Measurements from ENCODE around the gene NAPSA. TPM values are rescaled to one million over a fixed set of nuclear protein-coding genes. Genes with fewer than 3 reads are reported as not detected.

Gene NAPSA
- total and polyA plus RNA-seq, 10 of the 15 experiments (the other 5 are each of a cell fraction or from before 2014, with no cell fraction given) = 6.7 to 45.4 (median 17.1) TPM

- Histone ChIP-seq H3K27me3 (replicated peaks in 1 of 2; ENCODE audit: control insufficient read depth in 2 of 2, insufficient read depth in 2 of 2, low read length in 1 of 2) (peaks cover 11 to 12% of the 10 kb centered on the region in 2 experiments), H3K27ac (ENCODE audit: control insufficient read depth, insufficient read depth) (no peak overlapping the region), H3K79me2 (ENCODE audit: control insufficient read depth, insufficient read depth, low read length) (no peaks in the 10 kb centered on the region), H3K9me3 (replicated peaks; ENCODE audit: control insufficient read depth, insufficient read depth, low read length) (no peaks in the 10 kb centered on the region), H3K4me1 (ENCODE audit: control insufficient read depth, insufficient read depth, low read length) (peaks cover 4% of the 10 kb centered on the region; the same call in 1 of the 2 replicates), H2AFZ (ENCODE audit: control insufficient read depth, low read depth, low read length) (no peak overlapping the region), H3K4me2 (ENCODE audit: control insufficient read depth, insufficient read depth) (no peak overlapping the region), H4K20me1 (ENCODE audit: control insufficient read depth, insufficient read depth) (no peaks in the 10 kb centered on the region), H3K4me3 (no peak overlapping the region), H3K9ac (ENCODE audit: control insufficient read depth, insufficient read depth, low read length) (no peak overlapping the region), H3K36me3 (ENCODE audit: control insufficient read depth in 2 of 2, insufficient read depth in 2 of 2, low read length in 1 of 2) (no peaks in the 10 kb centered on the region)
- in situ Hi-C loops (cut with MboI) (no loop called here), intact Hi-C loops (cut with micrococcal nuclease; ENCODE audit: unreplicated experiment) (no loop called here)
- no peak for TF ChIP-seq SIX5 (IDR thresholded peaks at IDR 0.05; ENCODE audit: low read depth, low read length, severe bottlenecking)
- no peak for TF ChIP-seq USF2 (IDR thresholded peaks at IDR 0.05; ENCODE audit: borderline replicate concordance, low read depth, low read length)
- TF ChIP-seq ZNF207 (IDR thresholded peaks at IDR 0.05; ENCODE audit: borderline replicate concordance) = no peak
- FAIRE-seq = no peak
- no peak for DNase-seq (ENCODE audit: low read depth, low spot score)
- ChIA-PET POLR2A (no interaction called here), CTCF (no interaction called here), SMC1A (ENCODE audit: uncharacterized antibody, unreplicated experiment) (no interaction called here), RAD21 (ENCODE audit: unreplicated experiment) (no interaction called here)
- no peak for ATAC-seq
- BruUV-seq (replicated peaks) = no TSS peak
- WGBS (ENCODE audit: insufficient coverage, insufficient replicate concordance, low lambda C conversion rate, missing lambda C conversion rate) = 5% methylated on average over 10 of the region's 10 CpGs
Measured at GRCh38 chr19:50310759-50311465, 54.5 kb downstream of the NAPSA start.

GRCh38 chr19:50309396-50310125 is 55.9 kb downstream of the NAPSA start:
- H3K27ac ChIP-seq (ENCODE audit: control insufficient read depth, insufficient read depth) = no peak overlapping the region
- in situ Hi-C loops (cut with MboI) (no loop called here), intact Hi-C loops (cut with micrococcal nuclease; ENCODE audit: unreplicated experiment) (no loop called here)
- H3K79me2 ChIP-seq (ENCODE audit: control insufficient read depth, insufficient read depth, low read length) = no peaks in the 10 kb centered on the region
- H3K27me3 ChIP-seq (replicated peaks in 1 of 2; ENCODE audit: control insufficient read depth in 2 of 2, insufficient read depth in 2 of 2, low read length in 1 of 2) = peaks cover 9 to 12% of the 10 kb centered on the region in 2 experiments
- H3K9ac ChIP-seq (ENCODE audit: control insufficient read depth, insufficient read depth, low read length) = no peak overlapping the region
- no TSS peak for BruUV-seq (replicated peaks)
- RAD21 ChIA-PET (ENCODE audit: unreplicated experiment) = no interaction called here
- no peak overlapping the region for H2AFZ ChIP-seq (ENCODE audit: control insufficient read depth, low read depth, low read length)
- H3K4me2 ChIP-seq (ENCODE audit: control insufficient read depth, insufficient read depth) = no peak overlapping the region
- H4K20me1 ChIP-seq (ENCODE audit: control insufficient read depth, insufficient read depth) = no peaks in the 10 kb centered on the region
- DNase-seq (ENCODE audit: low read depth, low spot score) = no peak
- WGBS (ENCODE audit: insufficient coverage, insufficient replicate concordance, low lambda C conversion rate, missing lambda C conversion rate) = 37% methylated on average over 10 of the region's 16 CpGs
- no peak for FAIRE-seq
- CTCF ChIA-PET = no interaction called here
- POLR2A ChIA-PET = no interaction called here
- no peak for ATAC-seq
- H3K4me3 ChIP-seq = no peak overlapping the region
- H3K36me3 ChIP-seq (ENCODE audit: control insufficient read depth in 2 of 2, insufficient read depth in 2 of 2, low read length in 1 of 2) = no peaks in the 10 kb centered on the region
- H3K4me1 ChIP-seq (ENCODE audit: control insufficient read depth, insufficient read depth, low read length) = peaks cover 4% of the 10 kb centered on the region; the same call in 1 of the 2 replicates
- SMC1A ChIA-PET (ENCODE audit: uncharacterized antibody, unreplicated experiment) = no interaction called here
- H3K9me3 ChIP-seq (replicated peaks; ENCODE audit: control insufficient read depth, insufficient read depth, low read length) = no peaks in the 10 kb centered on the region
- TF ChIP-seq BCLAF1 (IDR thresholded peaks at IDR 0.05) = no peak
- no peak for TF ChIP-seq TARDBP (IDR thresholded peaks at IDR 0.05; ENCODE audit: borderline replicate concordance)
- no peak for TF ChIP-seq REST (IDR thresholded peaks at IDR 0.05; ENCODE audit: low read depth, low read length)
- TF ChIP-seq CHD2 (IDR thresholded peaks at IDR 0.05; ENCODE audit: borderline replicate concordance, low read depth, low read length) = no peak
- TF ChIP-seq GATAD2B (conservative IDR thresholded peaks at IDR 0.05; ENCODE audit: low read depth) = no peak

Measured in GM12878 (cell line).